NB4 (cell line): ENCODE measurements around the gene ZNRF3.
A peak's percentile ranks its signal among the peaks of the same experiment; 100 is the strongest.

Experiments
- POLR2A ChIP-seq: IDR thresholded peaks from 2 replicates; pipeline ENCODE4 v1.6.1; 2011; ENCODE audit warnings: mild to moderate bottlenecking; ENCODE audit not compliant: insufficient read length; ENCODE audit errors: extremely low read depth
- TF ChIP-seq, protein P1 (sequence below): IDR thresholded peaks from one replicate; pipeline ENCODE4 v1.5.1; 2012; ENCODE audit warnings: low read depth, low read length

DNA sequence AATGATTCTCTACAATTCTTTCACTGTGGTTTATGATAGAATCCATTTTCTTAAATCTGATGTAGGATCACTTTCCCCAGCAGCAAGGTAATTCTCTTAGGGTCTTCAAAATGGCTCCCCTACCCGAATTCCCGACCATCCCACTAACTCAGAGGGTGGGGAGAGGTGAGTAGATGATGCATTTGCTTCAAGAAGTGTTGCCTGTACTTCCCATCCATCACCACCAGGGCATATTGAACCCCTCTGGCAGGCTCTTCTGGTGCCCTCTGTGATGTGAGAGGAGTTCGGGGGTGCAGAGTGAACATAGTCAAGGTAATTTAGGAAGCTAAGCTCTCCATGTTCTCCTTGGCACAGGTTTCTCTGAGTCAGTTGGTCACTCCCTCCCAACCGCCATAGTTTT lies 52.3 kb downstream of the ZNRF3 start:
- TF ChIP-seq, protein P1, sequence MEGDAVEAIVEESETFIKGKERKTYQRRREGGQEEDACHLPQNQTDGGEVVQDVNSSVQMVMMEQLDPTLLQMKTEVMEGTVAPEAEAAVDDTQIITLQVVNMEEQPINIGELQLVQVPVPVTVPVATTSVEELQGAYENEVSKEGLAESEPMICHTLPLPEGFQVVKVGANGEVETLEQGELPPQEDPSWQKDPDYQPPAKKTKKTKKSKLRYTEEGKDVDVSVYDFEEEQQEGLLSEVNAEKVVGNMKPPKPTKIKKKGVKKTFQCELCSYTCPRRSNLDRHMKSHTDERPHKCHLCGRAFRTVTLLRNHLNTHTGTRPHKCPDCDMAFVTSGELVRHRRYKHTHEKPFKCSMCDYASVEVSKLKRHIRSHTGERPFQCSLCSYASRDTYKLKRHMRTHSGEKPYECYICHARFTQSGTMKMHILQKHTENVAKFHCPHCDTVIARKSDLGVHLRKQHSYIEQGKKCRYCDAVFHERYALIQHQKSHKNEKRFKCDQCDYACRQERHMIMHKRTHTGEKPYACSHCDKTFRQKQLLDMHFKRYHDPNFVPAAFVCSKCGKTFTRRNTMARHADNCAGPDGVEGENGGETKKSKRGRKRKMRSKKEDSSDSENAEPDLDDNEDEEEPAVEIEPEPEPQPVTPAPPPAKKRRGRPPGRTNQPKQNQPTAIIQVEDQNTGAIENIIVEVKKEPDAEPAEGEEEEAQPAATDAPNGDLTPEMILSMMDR = peak; percentile 35
- TF ChIP-seq POLR2A = no peak
